ENCODE measurements around the gene MESP2.

- TF ChIP-seq, protein P1, sequence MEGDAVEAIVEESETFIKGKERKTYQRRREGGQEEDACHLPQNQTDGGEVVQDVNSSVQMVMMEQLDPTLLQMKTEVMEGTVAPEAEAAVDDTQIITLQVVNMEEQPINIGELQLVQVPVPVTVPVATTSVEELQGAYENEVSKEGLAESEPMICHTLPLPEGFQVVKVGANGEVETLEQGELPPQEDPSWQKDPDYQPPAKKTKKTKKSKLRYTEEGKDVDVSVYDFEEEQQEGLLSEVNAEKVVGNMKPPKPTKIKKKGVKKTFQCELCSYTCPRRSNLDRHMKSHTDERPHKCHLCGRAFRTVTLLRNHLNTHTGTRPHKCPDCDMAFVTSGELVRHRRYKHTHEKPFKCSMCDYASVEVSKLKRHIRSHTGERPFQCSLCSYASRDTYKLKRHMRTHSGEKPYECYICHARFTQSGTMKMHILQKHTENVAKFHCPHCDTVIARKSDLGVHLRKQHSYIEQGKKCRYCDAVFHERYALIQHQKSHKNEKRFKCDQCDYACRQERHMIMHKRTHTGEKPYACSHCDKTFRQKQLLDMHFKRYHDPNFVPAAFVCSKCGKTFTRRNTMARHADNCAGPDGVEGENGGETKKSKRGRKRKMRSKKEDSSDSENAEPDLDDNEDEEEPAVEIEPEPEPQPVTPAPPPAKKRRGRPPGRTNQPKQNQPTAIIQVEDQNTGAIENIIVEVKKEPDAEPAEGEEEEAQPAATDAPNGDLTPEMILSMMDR (conservative IDR thresholded peaks at IDR 0.05; ENCODE audit: low read length), result no peak
- no peak for TF ChIP-seq EZH2phosphoT487 (IDR thresholded peaks at IDR 0.05; ENCODE audit: borderline replicate concordance, low read depth, low read length)
Measured at GRCh38 chr15:89747708-89748682, 28.1 kb upstream of the MESP2 start.

Measured in OCI-LY7 (cell line).